ENCODE results near the gene ARID1B. TPM values are rescaled to one million over a fixed set of nuclear protein-coding genes. Genes with fewer than 3 reads are reported as not detected.

Gene ARID1B
- total and polyA plus RNA-seq, 9 of the 15 experiments (the other 6 are each of a cell fraction or from before 2014, with no cell fraction given): 12.5 to 50.5 (median 25.8) TPM

- TF ChIP-seq SIN3A (IDR thresholded peaks at IDR 0.05; ENCODE audit: borderline replicate concordance in 2 of 2, control insufficient read depth in 1 of 2, low read depth in 2 of 2, low read length in 2 of 2) (no peak), SRSF9 (IDR thresholded peaks at IDR 0.05; ENCODE audit: borderline replicate concordance, low read depth, low read length) (no peak), ATF7 (IDR thresholded peaks at IDR 0.05) (no peak), FOSL1 (tag; conservative IDR thresholded peaks at IDR 0.05) (no peak), MLX (CRISPR knock-in tag; conservative IDR thresholded peaks at IDR 0.05) (no peak), GATAD2A (IDR thresholded peaks at IDR 0.05) (no peak), VEZF1 (CRISPR knock-in tag; IDR thresholded peaks at IDR 0.05) (no peak), ATF2 (CRISPR knock-in tag; IDR thresholded peaks at IDR 0.05) (no peak), ZNF407 (IDR thresholded peaks at IDR 0.05; ENCODE audit: low read depth) (no peak)
These were observed 371.5 kb downstream of the ARID1B start (continued) for GRCh38 chr6:157148391-157149323.
